GM23338 (cell line): Measurements from ENCODE around the gene MOGAT1.

Experiments
- CTCF ChIP-seq, 2 experiments: fragments of 200-600 bp in 1 of 2; sonication (generic) in 1 of 2; conservative IDR thresholded peaks; 2 replicates each; pipeline versions ENCODE4 v1.5.1 to v1.6.1; 2016 to 2017; ENCODE audit warnings: antibody characterized with exemption in 2 of 2, low read depth in 2 of 2, mild to moderate bottlenecking in 2 of 2, moderate library complexity in 1 of 2
- POLR2AphosphoS5 ChIP-seq: IDR thresholded peaks from 2 replicates; pipeline ENCODE4 v1.6.1; 2016; ENCODE audit warnings: antibody characterized with exemption, low read depth
- ZNF331 ChIP-seq: fragments of 250-450 bp; sonication (Bioruptor Pico); IDR thresholded peaks from 2 replicates; pipeline ENCODE4 v1.5.0; 2020; ENCODE audit warnings: low read depth, mild to moderate bottlenecking, moderate library complexity

- TF ChIP-seq CTCF (conservative IDR thresholded peaks at IDR 0.05; ENCODE audit: low read depth in 2 of 2) (peak; percentile 91 to 100), POLR2AphosphoS5 (no peak), ZNF331 (CRISPR knock-in tag) (no peak)
These were observed 36.8 kb downstream of the MOGAT1 start for GRCh38 chr2:222708274-222708710.
